Measurements from ENCODE around the gene GBP1.

GBP1 gene

DNA sequence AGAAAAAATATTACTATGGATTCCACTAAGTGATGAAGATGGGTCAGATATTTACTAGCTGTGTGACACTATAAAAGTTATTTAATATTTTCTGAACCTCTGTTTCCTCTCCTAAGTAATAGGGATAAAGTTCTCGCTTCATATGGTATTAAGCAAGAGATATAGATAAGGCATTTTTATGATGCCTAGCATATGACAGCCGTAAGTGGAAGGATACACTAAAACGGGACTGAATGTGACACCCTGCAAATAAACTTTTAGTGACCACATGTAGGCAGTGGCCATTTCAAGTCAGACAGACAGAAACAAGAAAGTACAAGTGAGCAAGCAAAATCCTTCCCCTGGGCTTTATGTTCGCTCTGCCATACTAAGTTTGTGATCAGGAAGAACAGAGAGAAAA is 56.5 kb downstream of the GBP1 start:
- TF ChIP-seq, protein P1, sequence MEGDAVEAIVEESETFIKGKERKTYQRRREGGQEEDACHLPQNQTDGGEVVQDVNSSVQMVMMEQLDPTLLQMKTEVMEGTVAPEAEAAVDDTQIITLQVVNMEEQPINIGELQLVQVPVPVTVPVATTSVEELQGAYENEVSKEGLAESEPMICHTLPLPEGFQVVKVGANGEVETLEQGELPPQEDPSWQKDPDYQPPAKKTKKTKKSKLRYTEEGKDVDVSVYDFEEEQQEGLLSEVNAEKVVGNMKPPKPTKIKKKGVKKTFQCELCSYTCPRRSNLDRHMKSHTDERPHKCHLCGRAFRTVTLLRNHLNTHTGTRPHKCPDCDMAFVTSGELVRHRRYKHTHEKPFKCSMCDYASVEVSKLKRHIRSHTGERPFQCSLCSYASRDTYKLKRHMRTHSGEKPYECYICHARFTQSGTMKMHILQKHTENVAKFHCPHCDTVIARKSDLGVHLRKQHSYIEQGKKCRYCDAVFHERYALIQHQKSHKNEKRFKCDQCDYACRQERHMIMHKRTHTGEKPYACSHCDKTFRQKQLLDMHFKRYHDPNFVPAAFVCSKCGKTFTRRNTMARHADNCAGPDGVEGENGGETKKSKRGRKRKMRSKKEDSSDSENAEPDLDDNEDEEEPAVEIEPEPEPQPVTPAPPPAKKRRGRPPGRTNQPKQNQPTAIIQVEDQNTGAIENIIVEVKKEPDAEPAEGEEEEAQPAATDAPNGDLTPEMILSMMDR (IDR thresholded peaks at IDR 0.05; ENCODE audit: low read depth, low read length, missing control alignments): no peak
- no peak overlapping the region for H3K4me3 ChIP-seq (ENCODE audit: low read depth, low read length)
- no peak for DNase-seq (ENCODE audit: low read depth)
- in situ Hi-C loops (cut with HindIII; ENCODE audit: low sequenced_read_pairs): no loop called here

DNA sequence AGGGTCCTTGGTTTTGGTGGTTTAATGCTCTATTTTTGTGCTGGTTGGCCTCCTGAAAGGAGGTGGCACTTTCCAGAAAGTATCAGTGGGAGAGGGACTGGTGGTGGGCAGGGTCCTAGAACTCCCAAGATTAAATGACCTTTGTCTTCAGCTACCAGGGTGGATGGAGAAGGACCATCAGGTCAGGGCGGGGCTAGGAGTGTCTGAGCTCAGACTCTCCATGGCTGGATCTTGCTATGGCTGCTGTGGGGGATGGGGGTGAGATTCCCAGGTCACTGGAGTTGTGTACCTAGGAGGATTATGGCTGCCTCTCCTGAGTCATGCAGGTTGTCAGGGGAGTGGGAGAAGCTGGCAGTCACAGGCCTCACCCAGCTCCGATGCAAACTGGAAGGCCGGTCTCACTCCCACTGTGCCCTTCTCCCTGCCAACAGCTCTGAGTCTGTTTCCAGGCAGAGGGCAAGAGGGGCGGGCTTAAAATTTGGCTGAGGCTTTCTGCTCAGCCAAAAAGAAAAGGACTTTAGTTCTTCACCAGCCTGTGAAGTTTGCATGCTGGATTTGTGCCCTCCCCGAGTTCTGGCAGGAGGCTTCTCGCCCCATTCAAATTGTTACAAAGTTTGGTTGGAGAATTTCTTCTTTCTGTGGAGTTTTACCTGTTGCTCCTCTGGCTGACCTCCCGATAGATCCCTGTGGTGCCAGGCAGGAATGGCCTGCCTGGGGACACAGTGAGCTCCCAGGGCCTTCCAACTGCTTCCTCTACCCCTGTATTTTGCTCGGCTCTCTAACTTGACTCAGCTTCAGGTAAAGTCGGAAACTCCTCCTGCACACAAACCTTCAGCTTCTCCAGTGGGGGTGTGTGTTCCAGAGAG is 59.5 kb downstream of the GBP1 start:
- TF ChIP-seq, protein P1 (IDR thresholded peaks at IDR 0.05; ENCODE audit: low read depth, low read length, missing control alignments): no peak
- H3K4me3 ChIP-seq (ENCODE audit: low read depth, low read length): no peak overlapping the region
- DNase-seq (ENCODE audit: low read depth): no peak
- in situ Hi-C loops (cut with HindIII; ENCODE audit: low sequenced_read_pairs): no loop called here

All from astrocyte of the cerebellum (primary cell).